ENCODE data around the gene GDF7.

DNA sequence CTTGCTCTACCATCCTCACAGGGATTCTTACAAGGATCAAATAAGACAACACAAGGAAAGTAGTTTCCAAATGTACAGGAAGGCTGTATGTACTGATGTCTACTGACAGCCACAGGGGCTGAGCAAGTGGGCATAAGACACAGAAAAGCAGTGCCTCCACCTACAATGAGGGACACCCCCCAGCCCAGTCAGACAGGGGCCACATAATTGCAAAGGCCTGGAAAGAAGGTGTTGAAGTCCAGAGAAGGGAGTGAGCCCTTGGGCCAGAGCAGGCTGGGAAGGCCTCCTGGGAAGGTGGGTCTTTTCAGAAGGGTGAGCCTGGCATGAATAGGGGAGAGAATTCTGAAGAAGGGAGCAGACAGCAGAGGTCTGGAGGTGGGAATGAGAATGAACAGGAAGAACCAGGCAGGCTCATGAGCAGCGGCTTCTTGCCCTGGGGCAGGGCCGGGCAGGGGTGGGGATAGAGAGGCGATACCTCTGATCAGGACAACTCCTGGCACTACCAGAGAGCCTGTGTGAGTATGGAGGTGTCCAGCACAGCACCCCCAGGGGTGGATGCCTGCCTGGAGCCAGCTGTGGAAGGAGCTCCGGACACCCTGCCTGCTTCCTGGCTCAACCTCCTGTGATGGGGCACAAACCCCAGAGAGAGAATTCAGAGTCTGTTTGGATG is 46.1 kb upstream of the GDF7 start:
- TF ChIP-seq, protein P1, sequence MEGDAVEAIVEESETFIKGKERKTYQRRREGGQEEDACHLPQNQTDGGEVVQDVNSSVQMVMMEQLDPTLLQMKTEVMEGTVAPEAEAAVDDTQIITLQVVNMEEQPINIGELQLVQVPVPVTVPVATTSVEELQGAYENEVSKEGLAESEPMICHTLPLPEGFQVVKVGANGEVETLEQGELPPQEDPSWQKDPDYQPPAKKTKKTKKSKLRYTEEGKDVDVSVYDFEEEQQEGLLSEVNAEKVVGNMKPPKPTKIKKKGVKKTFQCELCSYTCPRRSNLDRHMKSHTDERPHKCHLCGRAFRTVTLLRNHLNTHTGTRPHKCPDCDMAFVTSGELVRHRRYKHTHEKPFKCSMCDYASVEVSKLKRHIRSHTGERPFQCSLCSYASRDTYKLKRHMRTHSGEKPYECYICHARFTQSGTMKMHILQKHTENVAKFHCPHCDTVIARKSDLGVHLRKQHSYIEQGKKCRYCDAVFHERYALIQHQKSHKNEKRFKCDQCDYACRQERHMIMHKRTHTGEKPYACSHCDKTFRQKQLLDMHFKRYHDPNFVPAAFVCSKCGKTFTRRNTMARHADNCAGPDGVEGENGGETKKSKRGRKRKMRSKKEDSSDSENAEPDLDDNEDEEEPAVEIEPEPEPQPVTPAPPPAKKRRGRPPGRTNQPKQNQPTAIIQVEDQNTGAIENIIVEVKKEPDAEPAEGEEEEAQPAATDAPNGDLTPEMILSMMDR (IDR thresholded peaks at IDR 0.05; ENCODE audit: poor library complexity), result no peak
- no peak for TF ChIP-seq EZH2 (IDR thresholded peaks at IDR 0.05; ENCODE audit: borderline replicate concordance)

All from hepatocyte (in vitro differentiated cells).